Caco-2 (cell line): ENCODE results near the gene CCNO. TPM values are rescaled to one million over a fixed set of nuclear protein-coding genes. Genes with fewer than 3 reads are reported as not detected.

ENCODE experiments used
- BruUV-seq: library from RNA; stranded (reverse); fragments of 400-500 nt; replicated peaks from 2 replicates; lab custom pipeline; 2021; lab: Mats Ljungman, UMichigan
- CTCF ChIA-PET: fragments of 300-600 bp; sonication (Branson Sonifier 250); formaldehyde crosslinking; loops from one replicate; lab custom pipeline; 2022; ENCODE audit warnings: antibody characterized with exemption; lab: Charles Lee
- POLR2A ChIA-PET: fragments of 300-600 bp; sonication (Branson Sonifier 250); formaldehyde crosslinking; loops from one replicate; lab custom pipeline; 2022; ENCODE audit warnings: antibody characterized with exemption; lab: Charles Lee
- DNase-seq, 2 experiments: peaks; one replicate each; pipeline versions ENCODE4 v3.0.0 to v3.0.0-alpha.2; 2020 to 2022
- H3K27me3 ChIP-seq: replicated peaks from 2 replicates; pipeline ENCODE4 v1.6.0; 2011; ENCODE audit warnings: low read length; ENCODE audit not compliant: control insufficient read depth, insufficient read depth
- H3K36me3 ChIP-seq: 2 replicates; pipeline ENCODE4 v1.5.1; 2011; ENCODE audit warnings: low read length; ENCODE audit not compliant: control insufficient read depth, insufficient read depth
- H3K4me1 ChIP-seq: fragments of 250-450 bp; sonication (Bioruptor Pico); 2 replicates; pipeline ENCODE4 v1.5.1; 2020; ENCODE audit warnings: mild to moderate bottlenecking
- H3K4me3 ChIP-seq: 2 replicates; pipeline ENCODE4 v1.5.1; 2011; ENCODE audit warnings: low read depth, mild to moderate bottlenecking, control low read depth, low read length
- H3K9me3 ChIP-seq: fragments of 250-450 bp; sonication (Bioruptor Pico); 2 replicates; pipeline ENCODE4 v1.5.1; 2020; ENCODE audit warnings: mild to moderate bottlenecking, moderate library complexity
- H3K27ac Mint-ChIP-seq: one replicate; pipeline ENCODE4 v1.8.0; 2022; ENCODE audit warnings: mixed read lengths; ENCODE audit not compliant: unreplicated experiment
- H3K27me3 Mint-ChIP-seq: one replicate; pipeline ENCODE4 v1.8.0; 2022; ENCODE audit warnings: mixed read lengths; ENCODE audit not compliant: insufficient read depth, unreplicated experiment
- H3K36me3 Mint-ChIP-seq: one replicate; pipeline ENCODE4 v1.8.0; 2022; ENCODE audit warnings: mild to moderate bottlenecking, mixed read lengths; ENCODE audit not compliant: insufficient read depth, unreplicated experiment
- H3K4me1 Mint-ChIP-seq: one replicate; pipeline ENCODE4 v1.8.0; 2022; ENCODE audit warnings: low read depth, mixed read lengths; ENCODE audit not compliant: unreplicated experiment
- H3K4me3 Mint-ChIP-seq: one replicate; pipeline ENCODE4 v1.8.0; 2022; ENCODE audit warnings: mild to moderate bottlenecking, moderate library complexity, mixed read lengths; ENCODE audit not compliant: unreplicated experiment
- H3K9me3 Mint-ChIP-seq: one replicate; pipeline ENCODE4 v1.8.0; 2022; ENCODE audit warnings: mixed read lengths; ENCODE audit not compliant: unreplicated experiment
- intact Hi-C: fragments of 100-400 bp; cut with micrococcal nuclease; formaldehyde crosslinking; loops from one replicate; pipeline ENCODE4 v1.10.0; 2022; ENCODE audit not compliant: unreplicated experiment
- total RNA-seq: library from RNA; stranded (reverse); gene quantifications from 2 replicates; pipeline ENCODE4 v1.2.3, GENCODE V29; 2022
- TF ChIP-seq, protein P1 (sequence below), 2 experiments: fragments of 200-600 bp in 1 of 2; IDR thresholded peaks; 1 replicate in 1 of 2; 2 replicates in 1 of 2; pipeline versions ENCODE4 v1.5.1 to v1.8.0; 2011 to 2022; ENCODE audit warnings: antibody characterized with exemption in 1 of 2, control low read depth in 1 of 2, inconsistent platforms in 1 of 2, low read depth in 1 of 2, low read length in 1 of 2, mild to moderate bottlenecking in 1 of 2, moderate library complexity in 1 of 2; ENCODE audit not compliant: insufficient read depth in 1 of 2, severe bottlenecking in 1 of 2, unreplicated experiment in 1 of 2

The CCNO gene
- total RNA-seq, 1 experiment from 2014 or later: 3.9 TPM

DNA sequence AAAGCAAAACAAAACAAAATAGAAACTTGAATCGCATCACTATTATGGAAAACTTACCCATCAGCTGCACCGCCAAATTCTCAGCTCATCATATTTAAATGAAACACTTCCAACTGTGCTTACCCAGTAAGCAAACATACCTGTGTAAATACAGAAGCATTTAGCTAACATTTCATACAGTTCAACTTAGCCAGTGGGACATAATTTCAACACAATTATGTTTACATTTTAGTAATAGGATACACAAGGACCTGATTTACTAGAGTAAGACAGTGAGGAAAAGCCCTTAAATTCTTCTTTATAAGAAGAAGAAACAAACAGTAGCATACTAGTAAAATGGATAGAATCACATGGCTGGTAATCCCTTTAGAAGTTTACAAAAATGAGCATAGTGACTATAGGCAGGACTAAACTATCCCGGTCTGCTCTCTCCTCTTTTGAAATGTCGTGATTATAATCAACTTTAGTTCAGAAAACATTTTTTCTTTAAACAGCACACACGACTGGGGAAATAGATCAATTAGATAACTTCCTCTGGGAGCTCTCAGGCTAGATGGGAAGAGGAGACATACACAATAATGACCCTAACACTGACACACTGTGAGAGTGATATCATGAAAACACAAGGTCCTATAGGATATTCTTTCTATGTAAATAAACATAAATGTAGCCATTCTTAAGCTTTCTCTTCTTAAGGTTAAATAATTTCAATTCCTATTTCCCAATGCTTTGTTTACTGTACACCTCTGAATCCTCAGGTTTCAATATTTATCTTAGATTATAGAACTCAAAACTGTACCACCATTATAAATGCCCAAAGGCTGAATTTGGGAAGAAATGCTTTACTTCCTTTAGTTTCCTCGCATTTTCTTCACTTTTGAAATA lies 44.5 kb downstream of the CCNO start:
- Mint-ChIP-seq H3K4me1 (peaks cover 6% of the 10 kb centered on the region), H3K4me3 (no peak overlapping the region), H3K9me3 (no peaks in the 10 kb centered on the region), H3K27me3 (peaks cover 29% of the 10 kb centered on the region), H3K36me3 (no peaks in the 10 kb centered on the region), H3K27ac (no peak overlapping the region)
- H3K4me1 ChIP-seq: peaks cover 6% of the 10 kb centered on the region; the same call in 1 of the 2 replicates
- POLR2A ChIA-PET: no interaction called here
- no peak for DNase-seq
- BruUV-seq: no TSS peak
- H3K4me3 ChIP-seq: no peak overlapping the region
- TF ChIP-seq, protein P1, sequence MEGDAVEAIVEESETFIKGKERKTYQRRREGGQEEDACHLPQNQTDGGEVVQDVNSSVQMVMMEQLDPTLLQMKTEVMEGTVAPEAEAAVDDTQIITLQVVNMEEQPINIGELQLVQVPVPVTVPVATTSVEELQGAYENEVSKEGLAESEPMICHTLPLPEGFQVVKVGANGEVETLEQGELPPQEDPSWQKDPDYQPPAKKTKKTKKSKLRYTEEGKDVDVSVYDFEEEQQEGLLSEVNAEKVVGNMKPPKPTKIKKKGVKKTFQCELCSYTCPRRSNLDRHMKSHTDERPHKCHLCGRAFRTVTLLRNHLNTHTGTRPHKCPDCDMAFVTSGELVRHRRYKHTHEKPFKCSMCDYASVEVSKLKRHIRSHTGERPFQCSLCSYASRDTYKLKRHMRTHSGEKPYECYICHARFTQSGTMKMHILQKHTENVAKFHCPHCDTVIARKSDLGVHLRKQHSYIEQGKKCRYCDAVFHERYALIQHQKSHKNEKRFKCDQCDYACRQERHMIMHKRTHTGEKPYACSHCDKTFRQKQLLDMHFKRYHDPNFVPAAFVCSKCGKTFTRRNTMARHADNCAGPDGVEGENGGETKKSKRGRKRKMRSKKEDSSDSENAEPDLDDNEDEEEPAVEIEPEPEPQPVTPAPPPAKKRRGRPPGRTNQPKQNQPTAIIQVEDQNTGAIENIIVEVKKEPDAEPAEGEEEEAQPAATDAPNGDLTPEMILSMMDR (IDR thresholded peaks at IDR 0.05; ENCODE audit: insufficient read depth in 1 of 2, low read depth in 1 of 2, low read length in 1 of 2, severe bottlenecking in 1 of 2, unreplicated experiment in 1 of 2): no peak
- intact Hi-C loops: no loop called here
- CTCF ChIA-PET: no interaction called here
- no peaks in the 10 kb centered on the region for H3K9me3 ChIP-seq
- peaks cover 5% of the 10 kb centered on the region for H3K27me3 ChIP-seq
- no peaks in the 10 kb centered on the region for H3K36me3 ChIP-seq

DNA sequence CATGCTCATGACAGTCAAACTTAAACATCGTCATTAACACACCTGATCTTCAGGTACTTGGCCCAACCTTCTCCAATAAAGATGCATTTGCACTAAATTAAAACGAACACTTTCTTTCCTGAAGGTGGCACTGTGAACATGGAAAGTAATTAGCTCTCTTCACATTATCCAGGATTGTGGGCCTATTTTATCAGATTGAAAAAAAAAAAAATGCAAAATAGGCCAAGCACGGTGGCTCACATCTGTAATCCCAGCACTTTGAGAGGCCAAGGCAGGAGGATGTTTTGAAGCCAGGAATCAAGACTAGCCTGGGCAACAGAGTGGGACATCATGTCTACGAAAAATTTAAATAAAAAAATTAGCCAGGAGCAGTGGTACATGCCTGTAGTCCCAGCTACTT lies 46.0 kb downstream of the CCNO start:
- TF ChIP-seq, protein P1 (IDR thresholded peaks at IDR 0.05; ENCODE audit: insufficient read depth in 1 of 2, low read depth in 1 of 2, low read length in 1 of 2, severe bottlenecking in 1 of 2, unreplicated experiment in 1 of 2): peak; percentile 32 to 49
- intact Hi-C loops: loop anchor here (1.0 kb wide), 2 partner anchors 14 to 137 kb away; partner anchors contain the start of gene CDC20B
- CTCF ChIA-PET: interaction anchor here (0.6 to 1.6 kb wide), 8 partner anchors 11 to 137 kb away, joined by 3 to 11 read pairs (median 3); partner anchors contain the start of genes DHX29, GPX8 and MTREX
- Mint-ChIP-seq H3K27ac (no peak overlapping the region), H3K4me1 (peaks cover 6% of the 10 kb centered on the region), H3K36me3 (no peaks in the 10 kb centered on the region), H3K27me3 (peaks cover 23% of the 10 kb centered on the region), H3K4me3 (no peak overlapping the region), H3K9me3 (no peaks in the 10 kb centered on the region)
- BruUV-seq: no TSS peak
- Histone ChIP-seq H3K4me1 (peaks cover 6% of the 10 kb centered on the region; the same call in 1 of the 2 replicates), H3K9me3 (no peaks in the 10 kb centered on the region; the same call in 1 of the 2 replicates), H3K36me3 (no peaks in the 10 kb centered on the region), H3K27me3 (peaks cover 4% of the 10 kb centered on the region), H3K4me3 (no peak overlapping the region)
- POLR2A ChIA-PET: no interaction called here
- peak in 1 of 2 experiments; percentile 25 for DNase-seq

Other genes with a start within 250 kb of the CCNO start
- gene ESM1, start 248.0 kb downstream of the CCNO start, total RNA-seq: not detected in 2 replicates
- not detected in 2 replicates for gene GZMK, start 209.4 kb downstream of the CCNO start, total RNA-seq
- not detected in 2 replicates for gene GZMA, start 131.0 kb downstream of the CCNO start, total RNA-seq
- 18.8 and 18.9 TPM in 2 replicates for gene GPX8, start 73.4 kb downstream of the CCNO start, total RNA-seq
- not detected in 2 replicates for gene CDC20B, start 60.4 kb downstream of the CCNO start, total RNA-seq
- 1.9 and 2.0 TPM in 2 replicates for gene MCIDAS, start 6.3 kb downstream of the CCNO start, total RNA-seq
- 27.6 and 31.6 TPM in 2 replicates for gene DHX29, start 74.1 kb upstream of the CCNO start, total RNA-seq
- 83.7 and 95.2 TPM in 2 replicates for gene MTREX, start 74.4 kb upstream of the CCNO start, total RNA-seq